Measurements from ENCODE around the gene NCAPG2.

Gene NCAPG2

DNA sequence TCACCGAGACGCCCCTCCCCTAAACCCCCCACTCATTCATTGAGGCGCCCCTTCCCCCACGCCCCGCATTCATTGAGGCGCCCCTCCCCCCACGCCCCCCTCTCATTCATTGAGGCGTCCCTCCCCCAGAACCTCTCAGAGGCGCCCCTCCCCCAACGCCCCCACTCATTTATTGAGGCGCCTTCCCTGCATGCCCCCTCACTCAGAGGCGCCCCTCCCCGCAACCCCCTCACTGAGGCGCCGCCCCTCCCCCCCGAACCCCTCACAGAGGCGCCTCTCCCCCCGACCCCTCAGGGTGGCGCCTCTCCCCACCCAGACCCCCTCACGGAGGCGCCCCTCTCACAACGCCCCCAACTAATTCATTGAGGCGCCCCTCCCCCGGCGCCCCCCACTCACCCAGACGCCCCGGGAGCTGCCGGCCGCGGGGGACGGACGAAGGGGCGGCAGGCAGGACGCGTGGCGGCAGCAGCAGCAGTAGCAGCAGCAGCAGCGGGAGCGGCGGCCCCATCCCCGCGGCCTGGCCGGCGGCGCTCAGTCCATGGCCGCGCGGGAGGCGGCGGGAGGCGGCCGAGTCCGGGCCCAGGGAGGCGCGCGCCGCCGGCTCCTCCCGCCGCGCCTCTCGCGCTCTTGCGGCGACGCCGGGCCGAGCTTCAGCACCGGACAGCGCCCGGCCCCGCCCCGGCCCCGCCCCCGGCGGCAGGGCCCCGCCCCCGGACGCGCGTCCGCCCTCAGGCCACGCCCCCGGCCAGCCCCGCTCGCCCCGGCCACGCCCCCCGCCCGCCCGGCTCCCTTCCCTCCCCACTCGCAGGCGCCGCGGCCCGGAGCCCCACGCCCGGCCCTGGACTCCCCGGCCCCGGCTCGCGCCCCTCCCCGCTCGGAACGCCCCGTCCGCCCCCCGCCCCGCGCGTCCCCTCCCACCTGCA is 117.2 kb downstream of the NCAPG2 start, which contains the start of gene PTPRN2:
Gene PTPRN2, minus strand, starts transcription at position 662 of the 923 bp plus-strand sequence.
- peak within 1 kb of the TSS; percentile 45 for H3K4ac ChIP-seq (ENCODE audit: low read length)
- H2AK5ac ChIP-seq (ENCODE audit: low read depth, low read length), result peak within 1 kb of the TSS; percentile 66
- H3K14ac ChIP-seq (ENCODE audit: low read length), result no peak within 1 kb of the TSS
- H3K27me3 ChIP-seq (ENCODE audit: control insufficient read depth in 3 of 3, insufficient read depth in 3 of 3, low read depth in 1 of 3, low read length in 3 of 3), result peaks cover 9 to 54% (median 38%) of the 10 kb centered on the region in 3 experiments
- H2BK12ac ChIP-seq (ENCODE audit: low read length), result no peak within 1 kb of the TSS
- peak; percentile 71 for DNase-seq (ENCODE audit: low spot score)
- H2BK15ac ChIP-seq (ENCODE audit: low read length), result peak within 1 kb of the TSS; percentile 95
- peak within 1 kb of the TSS; percentile 72 for H3K18ac ChIP-seq (ENCODE audit: low read length)
- H2BK5ac ChIP-seq (ENCODE audit: low read length), result no peak within 1 kb of the TSS
- no peak within 1 kb of the TSS for H4K91ac ChIP-seq (ENCODE audit: low read depth, low read length, poor library complexity)
- no peaks in the 10 kb centered on the region for H3K79me1 ChIP-seq (ENCODE audit: low read depth, low read length)
- peak within 1 kb of the TSS; percentile 87 for H3K23ac ChIP-seq (ENCODE audit: low read depth, low read length, poor library complexity)
- peak within 1 kb of the TSS; percentile 71 for H3K9ac ChIP-seq (ENCODE audit: low read depth, low read length, poor library complexity)
- H3K4me1 ChIP-seq (ENCODE audit: control insufficient read depth in 2 of 2, insufficient read depth in 1 of 2, low read depth in 1 of 2, low read length in 2 of 2), result peaks cover 0 to 3% of the 10 kb centered on the region in 2 donors
- H2AFZ ChIP-seq (ENCODE audit: low read length), result peak within 1 kb of the TSS; percentile 91
- H3K36me3 ChIP-seq (replicated peaks in 1 of 2; ENCODE audit: control insufficient read depth in 2 of 2, insufficient read depth in 2 of 2, low read length in 2 of 2), result no peaks in the 10 kb centered on the region
- no CpG with 5 or more reads among the region's 110 CpGs for WGBS, 2 donors (ENCODE audit: extremely low coverage in 2 of 2, insufficient read length in 2 of 2, insufficient replicate concordance in 1 of 2)
- H3K4me3 ChIP-seq (ENCODE audit: low read length in 2 of 2), result peak within 1 kb of the TSS; percentile 41 to 73
- H3K4me2 ChIP-seq (ENCODE audit: insufficient read depth, low read length, poor library complexity, severe bottlenecking), result peak within 1 kb of the TSS; percentile 99
- H3K9me3 ChIP-seq (replicated peaks in 1 of 2; ENCODE audit: control insufficient read depth in 2 of 2, insufficient read depth in 1 of 2, low read depth in 1 of 2, low read length in 2 of 2), result peaks cover 0 to 3% of the 10 kb centered on the region in 2 donors
- no peak within 1 kb of the TSS for H3K27ac ChIP-seq (replicated peaks; ENCODE audit: low read length)
- peak within 1 kb of the TSS; percentile 90 for H4K8ac ChIP-seq (ENCODE audit: low read depth, low read length)
- no peak within 1 kb of the TSS for H2BK120ac ChIP-seq (ENCODE audit: low read depth, low read length)

DNA sequence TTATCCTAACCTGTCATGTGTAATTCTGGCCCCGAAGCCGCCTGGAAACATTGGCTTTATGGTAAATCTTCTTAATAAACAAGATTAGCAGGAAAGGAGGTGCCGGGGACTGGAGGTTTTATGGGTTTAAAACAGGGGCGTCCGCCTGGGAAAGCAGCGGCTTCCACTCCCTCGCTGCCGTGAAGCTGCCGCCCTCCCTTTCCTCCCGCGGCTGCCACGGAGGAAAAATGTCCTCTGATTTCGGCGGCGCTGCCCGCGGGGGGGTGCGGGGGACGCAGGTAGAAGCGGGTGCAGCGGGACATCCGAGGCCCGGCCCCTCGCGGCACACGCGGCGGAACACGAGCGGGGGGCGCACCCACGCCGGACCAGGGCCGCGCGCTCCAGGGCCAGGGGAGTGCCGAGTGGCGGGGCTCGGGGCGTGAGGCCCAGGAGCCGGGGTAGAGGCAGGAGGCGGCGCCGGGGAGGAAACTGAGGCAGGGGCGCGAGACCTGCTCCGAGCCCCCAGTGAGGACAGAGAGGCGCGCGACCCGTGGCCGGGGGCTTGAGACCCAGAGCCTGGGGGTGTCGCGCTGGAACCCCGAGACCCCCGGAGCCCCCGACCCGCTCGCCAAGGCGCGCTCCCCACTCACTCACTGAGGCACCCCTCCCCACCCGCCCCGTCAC is 118.0 kb downstream of the NCAPG2 start:
- Histone ChIP-seq H3K9me3 (replicated peaks in 1 of 2; ENCODE audit: control insufficient read depth in 2 of 2, insufficient read depth in 1 of 2, low read depth in 1 of 2, low read length in 2 of 2) (peaks cover 0 to under 1% of the 10 kb centered on the region in 2 donors), H3K23ac (ENCODE audit: low read depth, low read length, poor library complexity) (peak overlapping the region; percentile 30), H2BK12ac (ENCODE audit: low read length) (no peak overlapping the region), H3K4me2 (ENCODE audit: insufficient read depth, low read length, poor library complexity, severe bottlenecking) (peak overlapping the region; percentile 47), H3K27me3 (ENCODE audit: control insufficient read depth in 3 of 3, insufficient read depth in 3 of 3, low read depth in 1 of 3, low read length in 3 of 3) (peaks cover 9 to 54% (median 38%) of the 10 kb centered on the region in 3 experiments), H2BK120ac (ENCODE audit: low read depth, low read length) (no peak overlapping the region), H3K18ac (ENCODE audit: low read length) (no peak overlapping the region), H3K9ac (ENCODE audit: low read depth, low read length, poor library complexity) (no peak overlapping the region), H2BK5ac (ENCODE audit: low read length) (peak overlapping the region; percentile 57), H2AK5ac (ENCODE audit: low read depth, low read length) (no peak overlapping the region), H2BK15ac (ENCODE audit: low read length) (no peak overlapping the region), H3K4ac (ENCODE audit: low read length) (no peak overlapping the region), H4K91ac (ENCODE audit: low read depth, low read length, poor library complexity) (no peak overlapping the region), H3K79me1 (ENCODE audit: low read depth, low read length) (no peaks in the 10 kb centered on the region), H3K4me1 (ENCODE audit: control insufficient read depth in 2 of 2, insufficient read depth in 1 of 2, low read depth in 1 of 2, low read length in 2 of 2) (peaks cover 0 to 3% of the 10 kb centered on the region in 2 donors), H3K14ac (ENCODE audit: low read length) (no peak overlapping the region), H3K27ac (replicated peaks; ENCODE audit: low read length) (no peak overlapping the region), H3K4me3 (ENCODE audit: low read length in 2 of 2) (no peak overlapping the region), H3K36me3 (replicated peaks in 1 of 2; ENCODE audit: control insufficient read depth in 2 of 2, insufficient read depth in 2 of 2, low read length in 2 of 2) (no peaks in the 10 kb centered on the region), H2AFZ (ENCODE audit: low read length) (peak overlapping the region; percentile 45), H4K8ac (ENCODE audit: low read depth, low read length) (no peak overlapping the region)
- WGBS, 2 donors (ENCODE audit: extremely low coverage in 2 of 2, insufficient read length in 2 of 2, insufficient replicate concordance in 1 of 2), result no CpG with 5 or more reads among the region's 63 CpGs
- no peak for DNase-seq (ENCODE audit: low spot score)

DNA sequence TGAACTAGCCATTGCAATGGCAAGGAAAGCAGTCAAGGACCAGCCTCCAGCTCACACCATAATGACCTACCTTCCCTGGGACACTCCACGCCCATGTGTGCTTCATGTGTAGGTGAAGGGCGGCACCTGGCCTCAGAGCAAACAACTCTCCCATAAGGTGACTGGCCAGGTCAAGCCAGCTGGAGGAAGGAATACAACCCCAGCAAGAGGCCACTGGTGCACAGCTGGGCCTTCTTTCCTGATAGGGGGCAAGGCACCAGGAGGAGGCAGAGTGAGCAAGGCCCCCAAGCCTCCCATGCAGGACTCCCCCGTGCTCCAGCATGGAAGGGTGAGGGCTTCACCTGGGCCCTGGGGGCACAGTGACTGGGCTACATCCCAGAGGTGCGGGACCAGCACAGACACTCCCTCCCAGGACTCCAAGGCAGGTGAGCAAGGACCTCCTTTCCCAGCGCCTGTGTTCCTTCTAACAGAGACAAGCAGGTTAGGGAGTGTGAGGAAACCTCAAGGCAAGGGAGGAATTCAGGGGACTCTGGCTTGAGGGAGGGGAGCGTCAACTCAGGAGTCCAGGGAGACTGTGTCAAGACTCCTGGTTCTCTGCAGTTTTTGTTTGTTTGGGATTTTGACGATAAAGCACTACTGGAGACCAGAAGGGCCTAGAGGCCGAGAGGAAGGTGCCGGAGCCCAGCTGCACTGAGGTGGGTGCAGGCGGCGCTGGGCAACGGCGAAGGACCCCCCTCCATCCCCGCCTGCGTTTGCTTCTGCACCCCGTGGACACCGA is 118.7 kb downstream of the NCAPG2 start:
- Histone ChIP-seq H3K4me3 (ENCODE audit: low read length in 2 of 2) (no peak overlapping the region), H2BK120ac (ENCODE audit: low read depth, low read length) (peak overlapping the region; percentile 10), H4K8ac (ENCODE audit: low read depth, low read length) (no peak overlapping the region), H4K91ac (ENCODE audit: low read depth, low read length, poor library complexity) (no peak overlapping the region), H3K27ac (replicated peaks; ENCODE audit: low read length) (no peak overlapping the region), H3K23ac (ENCODE audit: low read depth, low read length, poor library complexity) (no peak overlapping the region), H3K4me1 (ENCODE audit: control insufficient read depth in 2 of 2, insufficient read depth in 1 of 2, low read depth in 1 of 2, low read length in 2 of 2) (peaks cover 0 to 3% of the 10 kb centered on the region in 2 donors), H2AK5ac (ENCODE audit: low read depth, low read length) (no peak overlapping the region), H3K9ac (ENCODE audit: low read depth, low read length, poor library complexity) (no peak overlapping the region), H3K14ac (ENCODE audit: low read length) (no peak overlapping the region), H3K9me3 (replicated peaks in 1 of 2; ENCODE audit: control insufficient read depth in 2 of 2, insufficient read depth in 1 of 2, low read depth in 1 of 2, low read length in 2 of 2) (peaks cover 0 to 3% of the 10 kb centered on the region in 2 donors), H3K18ac (ENCODE audit: low read length) (peak overlapping the region; percentile 46), H3K4me2 (ENCODE audit: insufficient read depth, low read length, poor library complexity, severe bottlenecking) (no peak overlapping the region), H3K27me3 (ENCODE audit: control insufficient read depth in 3 of 3, insufficient read depth in 3 of 3, low read depth in 1 of 3, low read length in 3 of 3) (peaks cover 9 to 54% (median 38%) of the 10 kb centered on the region in 3 experiments), H3K4ac (ENCODE audit: low read length) (no peak overlapping the region), H2BK5ac (ENCODE audit: low read length) (peak overlapping the region; percentile 57), H2AFZ (ENCODE audit: low read length) (no peak overlapping the region), H2BK12ac (ENCODE audit: low read length) (no peak overlapping the region), H3K79me1 (ENCODE audit: low read depth, low read length) (no peaks in the 10 kb centered on the region), H3K36me3 (replicated peaks in 1 of 2; ENCODE audit: control insufficient read depth in 2 of 2, insufficient read depth in 2 of 2, low read length in 2 of 2) (no peaks in the 10 kb centered on the region), H2BK15ac (ENCODE audit: low read length) (no peak overlapping the region)
- WGBS, 2 donors (ENCODE audit: extremely low coverage in 2 of 2, insufficient read length in 2 of 2, insufficient replicate concordance in 1 of 2), result no CpG with 5 or more reads among the region's 17 CpGs
- DNase-seq (ENCODE audit: low spot score), result no peak

Data from neuronal stem cell (in vitro differentiated cells).